Naive B cell (primary cell): Measurements from ENCODE around the gene ATP6V0E1. TPM values are rescaled to one million over a fixed set of nuclear protein-coding genes. Genes with fewer than 3 reads are reported as not detected.
A peak's percentile ranks its signal among the peaks of the same experiment; 100 is the strongest.

Experiments
- ATAC-seq, 2 donors: fragments of 150-1000 bp; cut with Tn5 transposase; 2 replicates each; pipeline ENCODE4 v1.10.0; 2021; ENCODE audit warnings: low read depth in 2 of 2, mild to moderate bottlenecking in 2 of 2, moderate library complexity in 2 of 2
- DNase-seq: peaks from one replicate; pipeline ENCODE4 v3.0.0; 2022
- H3K27ac Mint-ChIP-seq, 6 donors: one replicate each; pipeline ENCODE4 v1.8.0; 2020 to 2022; ENCODE audit warnings: mild to moderate bottlenecking in 6 of 6, mixed read lengths in 6 of 6, moderate library complexity in 5 of 6, inconsistent platforms in 2 of 6
- H3K27me3 Mint-ChIP-seq, 3 donors: one replicate each; pipeline ENCODE4 v1.8.0; 2021 to 2022; ENCODE audit warnings: mixed read lengths in 3 of 3, mild to moderate bottlenecking in 1 of 3
- H3K36me3 Mint-ChIP-seq, 2 donors: one replicate each; pipeline ENCODE4 v1.8.0; 2020 to 2022; ENCODE audit warnings: mixed read lengths in 2 of 2, inconsistent platforms in 1 of 2, mild to moderate bottlenecking in 1 of 2
- H3K4me1 Mint-ChIP-seq, 3 donors: one replicate each; pipeline ENCODE4 v1.8.0; 2020 to 2022; ENCODE audit warnings: mixed read lengths in 3 of 3, inconsistent platforms in 1 of 3, mild to moderate bottlenecking in 1 of 3, moderate library complexity in 1 of 3
- H3K4me3 Mint-ChIP-seq, 8 donors: one replicate each; pipeline ENCODE4 v1.8.0; 2020 to 2022; ENCODE audit warnings: mild to moderate bottlenecking in 8 of 8, mixed read lengths in 8 of 8, moderate library complexity in 8 of 8, inconsistent platforms in 2 of 8
- H3K9me3 Mint-ChIP-seq, 7 donors: one replicate each; pipeline ENCODE4 v1.8.0; 2020 to 2022; ENCODE audit warnings: mixed read lengths in 7 of 7, mild to moderate bottlenecking in 5 of 7, inconsistent platforms in 2 of 7, moderate library complexity in 1 of 7
- polyA plus RNA-seq, 6 donors: library from polyadenylated mRNA; unstranded; fragments of 300-500 nt; fragmentation: Illumina TruSeq; gene quantifications; one replicate each; pipeline ENCODE4 v1.2.3, GENCODE V29; 2021; ENCODE audit warnings: low read depth in 6 of 6

Gene ATP6V0E1
- polyA plus RNA-seq, 6 donors from 2014 or later, result 386 to 553 (median 418) TPM

- peak overlapping the region in 3 of 6 donors; percentile 35 to 82 (median 76) for H3K27ac Mint-ChIP-seq
- H3K4me1 Mint-ChIP-seq, result peaks cover 0 to 16% (median 0%) of the 10 kb centered on the region in 3 donors
- H3K36me3 Mint-ChIP-seq, result peaks cover 0 to 30% of the 10 kb centered on the region in 2 donors
- DNase-seq, result no peak
- no peaks in the 10 kb centered on the region for H3K9me3 Mint-ChIP-seq
- H3K27me3 Mint-ChIP-seq, result no peaks in the 10 kb centered on the region
- ATAC-seq, result no peak
- H3K4me3 Mint-ChIP-seq, result no peak overlapping the region
These were observed 37.4 kb upstream of the ATP6V0E1 start for GRCh38 chr5:172946146-172946545.

GRCh38 chr5:172949426-172949825 lies 34.1 kb upstream of the ATP6V0E1 start:
- Mint-ChIP-seq H3K27ac (peak overlapping the region in 2 of 6 donors; percentile 36 to 70), H3K9me3 (no peaks in the 10 kb centered on the region), H3K4me1 (peaks cover under 1 to 16% (median 4%) of the 10 kb centered on the region in 3 donors), H3K4me3 (peak overlapping the region in 1 of 8 donors; percentile 51), H3K27me3 (no peaks in the 10 kb centered on the region), H3K36me3 (peaks cover 4 to 28% of the 10 kb centered on the region in 2 donors)
- DNase-seq (no peak), ATAC-seq (no peak)

- H3K36me3 Mint-ChIP-seq, result peaks cover 4 to 19% of the 10 kb centered on the region in 2 donors
- ATAC-seq, result no peak
- no peak for DNase-seq
- H3K27me3 Mint-ChIP-seq, result no peaks in the 10 kb centered on the region
- no peaks in the 10 kb centered on the region for H3K9me3 Mint-ChIP-seq
- peaks cover 6 to 17% (median 10%) of the 10 kb centered on the region in 3 donors for H3K4me1 Mint-ChIP-seq
- peak overlapping the region in 1 of 6 donors; percentile 74 for H3K27ac Mint-ChIP-seq
- no peak overlapping the region for H3K4me3 Mint-ChIP-seq
These were observed 33.2 kb upstream of the ATP6V0E1 start for GRCh38 chr5:172950176-172950965.

GRCh38 chr5:172951371-172952033 lies 32.1 kb upstream of the ATP6V0E1 start:
- H3K4me3 Mint-ChIP-seq, result no peak overlapping the region
- no peaks in the 10 kb centered on the region for H3K9me3 Mint-ChIP-seq
- DNase-seq (no peak), ATAC-seq (no peak)
- H3K4me1 Mint-ChIP-seq, result peaks cover 6 to 15% (median 14%) of the 10 kb centered on the region in 3 donors
- H3K27ac Mint-ChIP-seq, result peak overlapping the region in 1 of 6 donors; percentile 24
- no peaks in the 10 kb centered on the region for H3K27me3 Mint-ChIP-seq
- H3K36me3 Mint-ChIP-seq, result peaks cover 4 to 18% of the 10 kb centered on the region in 2 donors

GRCh38 chr5:172952034-172952511 lies 31.5 kb upstream of the ATP6V0E1 start:
- Mint-ChIP-seq H3K4me1 (peaks cover 6 to 18% (median 14%) of the 10 kb centered on the region in 3 donors), H3K36me3 (peaks cover 4 to 18% of the 10 kb centered on the region in 2 donors), H3K27me3 (no peaks in the 10 kb centered on the region), H3K9me3 (no peaks in the 10 kb centered on the region), H3K27ac (peak overlapping the region in 1 of 6 donors; percentile 24), H3K4me3 (no peak overlapping the region)
- no peak for ATAC-seq
- DNase-seq, result no peak

- DNase-seq (no peak), ATAC-seq (no peak)
- no peaks in the 10 kb centered on the region for H3K9me3 Mint-ChIP-seq
- no peaks in the 10 kb centered on the region for H3K27me3 Mint-ChIP-seq
- H3K4me1 Mint-ChIP-seq, result peaks cover 23 to 36% (median 24%) of the 10 kb centered on the region in 3 donors
- peak overlapping the region in 4 of 6 donors; percentile 45 to 73 (median 60) for H3K27ac Mint-ChIP-seq
- no peak overlapping the region for H3K4me3 Mint-ChIP-seq
- H3K36me3 Mint-ChIP-seq, result peaks cover 4 to 7% of the 10 kb centered on the region in 2 donors
These were observed 29.5 kb upstream of the ATP6V0E1 start for GRCh38 chr5:172953776-172954675.

- H3K27me3 Mint-ChIP-seq, result no peaks in the 10 kb centered on the region
- no peak for ATAC-seq
- H3K36me3 Mint-ChIP-seq, result peaks cover 4 to 7% of the 10 kb centered on the region in 2 donors
- peak overlapping the region in 1 of 6 donors; percentile 57 for H3K27ac Mint-ChIP-seq
- no peak for DNase-seq
- peak overlapping the region in 1 of 8 donors; percentile 58 for H3K4me3 Mint-ChIP-seq
- H3K9me3 Mint-ChIP-seq, result no peaks in the 10 kb centered on the region
- H3K4me1 Mint-ChIP-seq, result peaks cover 24 to 42% (median 29%) of the 10 kb centered on the region in 3 donors
These were observed 28.8 kb upstream of the ATP6V0E1 start for GRCh38 chr5:172954751-172955159.

GRCh38 chr5:172956228-172956627 lies 27.3 kb upstream of the ATP6V0E1 start:
- Mint-ChIP-seq H3K4me1 (peaks cover 34 to 50% (median 37%) of the 10 kb centered on the region in 3 donors), H3K4me3 (peak overlapping the region in 1 of 8 donors; percentile 35), H3K9me3 (no peaks in the 10 kb centered on the region), H3K27ac (no peak overlapping the region), H3K27me3 (no peaks in the 10 kb centered on the region), H3K36me3 (peaks cover 4 to 8% of the 10 kb centered on the region in 2 donors)
- no peak for DNase-seq
- no peak for ATAC-seq

- ATAC-seq (no peak), DNase-seq (no peak)
- peak overlapping the region in 6 of 8 donors; percentile 15 to 99 (median 81) for H3K4me3 Mint-ChIP-seq
- peaks cover 37 to 50% (median 41%) of the 10 kb centered on the region in 3 donors for H3K4me1 Mint-ChIP-seq
- H3K27me3 Mint-ChIP-seq, result no peaks in the 10 kb centered on the region
- peak overlapping the region in 1 of 6 donors; percentile 35 for H3K27ac Mint-ChIP-seq
- no peaks in the 10 kb centered on the region for H3K9me3 Mint-ChIP-seq
- H3K36me3 Mint-ChIP-seq, result peaks cover 0 to 9% of the 10 kb centered on the region in 2 donors
These were observed 26.6 kb upstream of the ATP6V0E1 start for GRCh38 chr5:172956936-172957335.

- H3K4me3 Mint-ChIP-seq, result peak overlapping the region in 7 of 8 donors; percentile 23 to 99 (median 68)
- peaks cover 37 to 50% (median 43%) of the 10 kb centered on the region in 3 donors for H3K4me1 Mint-ChIP-seq
- peak overlapping the region in 2 of 6 donors; percentile 35 to 78 for H3K27ac Mint-ChIP-seq
- H3K27me3 Mint-ChIP-seq, result no peaks in the 10 kb centered on the region
- peaks cover 0 to 12% of the 10 kb centered on the region in 2 donors for H3K36me3 Mint-ChIP-seq
- ATAC-seq (no peak), DNase-seq (no peak)
- H3K9me3 Mint-ChIP-seq, result no peaks in the 10 kb centered on the region
These were observed 26.1 kb upstream of the ATP6V0E1 start for GRCh38 chr5:172957458-172957857.

- Mint-ChIP-seq H3K27ac (peak overlapping the region; percentile 96 to 100 (median 98)), H3K9me3 (no peaks in the 10 kb centered on the region), H3K4me1 (peaks cover 37 to 50% (median 43%) of the 10 kb centered on the region in 3 donors), H3K27me3 (no peaks in the 10 kb centered on the region), H3K36me3 (peaks cover 0 to 16% of the 10 kb centered on the region in 2 donors), H3K4me3 (peak overlapping the region; percentile 94 to 99 (median 98))
- DNase-seq (peak; percentile 58), ATAC-seq (peak; percentile 66 to 67)
These were observed 25.1 kb upstream of the ATP6V0E1 start for GRCh38 chr5:172958331-172959046.
